GM18907 (cell line): ENCODE measurements around the gene IQGAP2.

ENCODE experiments used
- ATAC-seq: cut with Tn5 transposase; IDR thresholded peaks from one replicate; pipeline ENCODE4 v1.9.1; 2021; ENCODE audit warnings: mild to moderate bottlenecking, moderate library complexity; ENCODE audit not compliant: unreplicated experiment

IQGAP2 gene

DNA sequence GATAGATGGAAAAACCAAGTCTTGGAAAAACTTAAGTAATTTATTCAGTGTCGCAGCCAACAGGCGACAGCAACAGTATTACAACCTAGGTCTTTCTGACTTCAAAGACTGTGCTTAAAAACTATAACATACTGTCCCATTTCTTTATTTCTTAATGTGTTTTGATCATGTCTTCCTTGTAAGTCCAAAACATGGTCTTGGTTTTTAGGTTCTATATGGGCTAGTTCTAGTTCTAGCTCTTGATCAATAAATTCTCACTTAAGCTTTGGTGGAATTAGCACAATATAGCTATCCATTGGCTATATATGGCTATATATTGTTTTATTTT lies 69.9 kb downstream of the IQGAP2 start:
- no peak for ATAC-seq

DNA sequence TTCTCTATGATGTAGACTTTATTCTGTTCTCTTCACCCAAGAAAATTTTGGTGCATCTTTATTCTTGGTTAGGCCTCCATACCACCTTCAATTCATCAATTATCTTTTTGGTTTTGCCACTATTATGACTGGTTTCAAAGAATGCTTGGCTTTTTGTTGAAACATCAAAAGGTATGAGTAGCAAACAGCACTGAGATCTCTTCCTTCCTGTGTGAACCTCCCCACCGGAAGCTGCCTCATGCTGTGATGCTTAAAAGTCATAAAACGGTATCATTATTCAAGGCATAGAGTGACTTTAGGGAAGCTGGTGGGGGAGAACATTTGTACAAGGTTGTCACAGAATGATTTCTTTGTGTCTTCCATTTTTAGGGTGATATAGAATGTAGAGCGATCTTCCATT lies 70.6 kb downstream of the IQGAP2 start:
- no peak for ATAC-seq

DNA sequence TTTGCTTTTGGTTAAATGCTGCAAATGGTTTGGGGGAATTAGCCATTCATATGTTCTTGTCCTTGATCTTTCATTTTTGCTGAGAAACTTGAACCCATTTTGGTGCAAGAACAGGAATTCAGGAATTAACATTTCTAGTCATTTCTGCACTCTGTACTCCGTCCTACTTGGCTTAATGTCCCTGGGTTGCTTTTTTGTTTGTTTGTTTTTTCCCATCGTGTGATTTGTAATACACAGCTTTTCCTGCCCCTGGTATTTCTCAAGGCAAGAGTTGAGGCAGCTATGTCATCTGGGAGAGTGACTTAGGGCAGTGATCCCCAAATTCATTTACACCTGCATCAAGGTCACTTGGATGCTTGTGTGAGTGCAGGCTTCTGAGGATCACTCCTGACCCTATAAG lies 71.3 kb downstream of the IQGAP2 start:
- ATAC-seq, result no peak

DNA sequence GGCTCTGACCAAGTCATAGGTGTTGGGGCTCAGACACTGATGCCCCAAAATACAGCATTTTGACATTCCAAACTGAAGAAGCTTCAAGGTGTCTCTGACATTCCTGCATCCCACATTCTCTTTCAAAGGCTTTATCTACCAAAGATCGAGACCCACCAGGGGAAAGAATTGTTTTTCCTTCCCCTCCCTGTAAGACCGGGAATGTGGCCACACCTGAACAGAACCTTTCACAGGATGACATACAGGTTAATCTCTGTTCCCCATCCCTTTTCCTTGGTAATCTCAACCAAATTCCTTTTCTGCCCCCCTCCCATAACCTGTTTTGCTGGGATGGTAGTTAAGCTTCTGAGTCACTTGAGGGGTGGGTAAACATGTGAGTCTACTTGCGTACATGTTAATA lies 72.3 kb downstream of the IQGAP2 start:
- ATAC-seq, result no peak

DNA sequence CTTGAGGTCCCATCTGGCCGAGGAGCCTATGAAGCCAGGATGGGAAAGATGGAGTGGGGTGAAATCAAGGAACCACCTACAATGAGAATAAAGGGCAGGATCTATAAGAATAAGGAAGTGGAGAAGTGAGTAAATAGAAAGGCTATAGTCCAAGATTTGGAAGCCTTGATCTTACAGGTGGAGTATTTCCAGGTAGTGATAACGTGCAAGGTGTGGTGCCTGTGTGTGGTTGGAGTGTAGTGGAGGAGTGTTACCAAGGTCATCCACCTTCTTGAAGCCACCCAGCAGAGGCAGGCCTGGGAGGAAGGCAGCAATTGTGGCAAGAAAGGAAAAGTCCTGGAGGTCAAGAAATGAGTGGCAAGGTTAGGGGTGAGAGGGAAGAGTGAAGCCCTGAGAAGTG lies 72.9 kb downstream of the IQGAP2 start:
- ATAC-seq, result no peak

DNA sequence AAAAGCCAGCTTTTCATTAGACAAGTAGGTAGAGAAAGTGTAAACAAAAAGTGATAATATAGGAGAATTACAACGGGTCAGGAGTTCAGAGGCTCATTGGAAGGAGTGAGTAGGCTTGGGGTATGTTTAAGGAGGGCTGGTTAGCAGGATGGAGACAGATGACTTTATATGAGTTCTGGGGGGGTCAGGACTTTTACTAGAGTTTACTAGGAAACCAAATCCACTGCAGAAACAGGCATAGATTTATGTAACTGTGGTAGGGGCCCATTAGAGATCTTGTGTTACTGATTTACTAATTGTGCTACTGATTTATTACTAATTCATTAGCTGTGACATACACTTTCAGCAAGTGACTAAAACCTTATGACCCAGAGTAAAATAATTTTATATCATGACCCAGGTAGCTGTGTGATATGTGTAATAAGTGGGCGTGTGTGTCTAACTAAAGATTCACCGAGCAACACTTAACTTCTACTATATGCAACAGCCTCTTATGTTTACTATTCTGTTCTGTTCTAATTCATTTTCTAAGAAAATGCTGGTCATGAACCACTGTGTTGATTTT lies 73.5 kb downstream of the IQGAP2 start:
- no peak for ATAC-seq

DNA sequence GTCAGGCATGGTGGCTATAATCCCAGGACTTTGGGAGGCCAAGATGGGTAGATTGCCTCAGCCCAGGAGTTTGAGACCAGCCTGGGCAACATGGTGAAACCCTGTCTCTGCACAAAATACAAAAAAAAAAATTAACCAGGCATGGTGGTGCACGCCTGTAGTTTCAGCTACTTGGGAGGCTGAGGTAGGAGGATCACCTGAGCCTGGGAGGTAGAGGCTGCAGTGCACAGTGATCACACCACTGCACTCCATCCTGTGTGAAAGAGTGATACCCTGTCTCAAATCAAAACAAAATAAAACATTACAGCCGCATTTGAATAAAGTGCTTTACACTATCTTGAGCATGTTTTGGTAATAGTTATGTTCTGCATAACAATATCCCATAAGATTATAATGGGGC lies 74.0 kb downstream of the IQGAP2 start:
- no peak for ATAC-seq

DNA sequence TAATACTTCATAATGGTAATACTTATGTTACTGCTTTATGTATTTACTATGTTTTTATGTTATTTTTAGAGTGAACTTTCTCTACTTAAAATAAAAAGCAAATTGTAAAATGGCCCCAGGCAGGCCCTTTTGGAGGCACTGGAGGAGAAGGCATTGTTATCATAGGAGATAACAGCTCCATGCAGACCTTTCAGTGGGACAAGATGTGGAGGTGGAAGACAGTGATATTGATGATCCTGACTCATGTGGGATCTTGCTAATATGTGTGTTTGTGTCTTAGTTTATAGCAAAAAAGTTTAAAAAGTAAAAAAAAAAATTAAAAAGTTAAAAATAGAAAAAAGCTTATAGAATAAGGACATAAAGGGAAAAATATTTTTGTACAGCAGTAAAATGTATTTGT lies 74.5 kb downstream of the IQGAP2 start:
- ATAC-seq, result no peak

DNA sequence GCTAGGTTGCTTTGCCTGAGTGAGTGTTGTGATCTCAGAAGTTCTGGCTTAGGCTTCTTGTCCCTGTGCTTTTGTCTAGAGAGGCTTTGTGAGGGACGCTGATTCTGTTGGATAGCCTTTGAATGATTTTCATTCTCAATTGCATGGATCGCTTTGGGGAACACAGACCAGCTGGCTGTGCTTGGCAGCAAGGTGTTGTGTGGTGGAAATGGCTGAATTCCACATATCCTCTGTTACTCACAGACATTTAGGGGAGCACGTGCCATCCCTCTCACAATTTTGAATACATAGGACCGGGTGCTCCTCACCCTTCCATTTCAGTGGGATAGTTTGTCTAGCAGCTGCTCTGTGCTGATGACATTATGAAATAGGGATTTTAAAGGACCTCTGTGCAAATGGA lies 76.2 kb downstream of the IQGAP2 start:
- no peak for ATAC-seq

DNA sequence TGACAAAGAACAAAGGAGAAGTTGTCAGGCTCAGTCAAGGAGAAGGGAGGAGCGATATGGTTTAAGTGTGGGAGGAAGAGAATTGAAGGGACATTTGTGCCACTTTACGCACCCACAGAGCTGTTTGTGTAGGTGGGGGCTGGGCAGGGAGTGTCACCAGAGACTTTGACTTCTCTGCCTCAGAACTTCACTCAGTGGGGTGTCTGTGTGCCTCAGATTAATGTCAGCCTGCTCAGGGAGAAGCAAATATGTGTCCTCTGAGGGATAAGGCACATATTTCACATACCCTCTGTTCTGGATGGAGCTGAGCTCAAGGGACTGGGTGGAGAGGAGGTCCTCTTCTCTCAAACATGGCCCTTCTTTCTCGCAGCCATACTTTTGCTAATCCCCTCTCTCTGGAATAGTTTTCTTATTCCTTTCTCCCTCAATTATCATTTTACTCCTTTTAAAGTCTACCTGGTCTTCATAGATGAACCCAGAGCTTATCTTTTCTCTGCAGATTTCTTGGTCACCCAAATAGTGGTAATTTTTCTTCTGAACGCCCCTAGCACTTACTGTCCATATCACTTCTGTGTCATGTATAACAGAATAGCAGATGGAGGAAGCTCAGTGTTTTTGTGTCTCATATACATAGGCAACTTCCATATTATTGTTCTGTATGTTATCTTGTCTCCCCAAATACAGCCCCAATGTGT lies 77.0 kb downstream of the IQGAP2 start:
- no peak for ATAC-seq

DNA sequence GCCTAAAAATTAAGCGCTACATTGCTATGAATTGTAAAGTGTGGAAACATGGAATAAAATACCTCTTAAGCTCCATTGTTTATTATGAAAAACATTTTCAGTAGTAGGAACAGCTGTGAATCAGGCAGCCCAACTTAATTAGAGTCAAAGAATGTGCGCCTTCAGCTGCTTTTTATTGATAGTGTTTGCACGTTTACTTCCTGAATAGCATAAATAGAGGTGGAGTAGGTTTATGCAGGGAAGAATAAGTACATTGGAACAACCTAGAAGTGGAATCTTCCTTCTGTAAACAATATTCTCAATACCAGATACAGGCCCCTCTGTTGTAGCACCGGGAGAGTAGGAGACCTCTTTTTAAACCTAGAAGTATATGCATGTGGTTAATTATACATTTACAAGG lies 79.9 kb downstream of the IQGAP2 start:
- ATAC-seq, result no peak

DNA sequence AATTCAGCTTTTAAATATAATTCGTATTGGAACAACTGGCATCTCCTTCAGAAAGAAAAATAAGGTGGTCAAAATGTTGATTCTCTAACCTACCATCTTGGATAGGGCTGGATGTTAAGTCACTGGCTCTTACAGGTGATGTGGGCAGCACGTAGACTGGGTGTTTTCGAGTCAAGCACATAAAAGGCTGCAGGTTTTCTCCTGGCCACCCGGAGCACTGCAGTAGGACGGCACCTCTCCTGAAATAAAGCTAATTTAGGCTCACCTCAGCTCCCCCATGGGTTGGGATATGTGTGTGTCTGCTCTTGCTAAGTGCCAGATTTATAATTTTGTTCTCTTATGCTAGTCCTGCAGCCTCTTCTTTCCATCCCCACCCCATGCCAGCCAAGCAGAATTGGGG lies 80.3 kb downstream of the IQGAP2 start:
- ATAC-seq, result no peak

DNA sequence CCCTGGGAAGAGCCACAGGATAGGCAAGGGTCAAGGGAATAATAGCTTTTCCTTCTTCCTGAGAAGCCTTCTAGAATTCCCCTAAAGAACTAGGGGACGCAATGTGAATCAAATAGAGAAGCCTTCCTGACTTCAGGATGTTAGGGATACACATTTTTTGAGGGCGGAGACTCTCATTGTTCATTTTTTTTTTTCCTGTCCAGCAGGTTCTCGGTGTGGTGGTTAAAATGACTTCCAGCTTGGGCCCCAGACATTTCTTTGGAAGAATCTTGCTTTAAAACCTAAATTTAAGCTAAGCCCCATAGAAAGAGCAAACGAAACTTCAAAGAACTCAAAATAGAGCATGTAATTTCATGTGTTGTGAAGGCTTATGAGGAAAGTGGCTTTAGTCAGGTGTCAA lies 80.8 kb downstream of the IQGAP2 start:
- no peak for ATAC-seq

DNA sequence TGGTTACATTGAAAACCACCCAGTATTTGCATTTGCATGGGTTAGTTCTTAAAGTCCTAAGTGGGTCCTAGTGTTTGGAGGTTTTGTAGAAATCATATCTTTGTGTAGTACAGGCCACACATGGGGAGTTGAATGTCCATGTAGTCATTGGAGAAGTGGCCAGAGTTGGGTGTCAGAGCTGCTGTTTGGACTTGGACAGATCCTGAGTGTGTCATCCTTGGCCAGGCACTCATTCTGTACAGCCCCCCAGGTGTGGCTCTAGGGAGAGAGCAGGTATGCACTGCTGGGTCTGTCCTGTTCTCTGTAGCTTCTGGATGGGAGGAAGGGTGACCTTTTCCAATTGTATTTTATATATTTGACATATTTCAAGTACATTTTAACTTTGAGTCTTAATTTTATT lies 82.4 kb downstream of the IQGAP2 start:
- ATAC-seq, result no peak

DNA sequence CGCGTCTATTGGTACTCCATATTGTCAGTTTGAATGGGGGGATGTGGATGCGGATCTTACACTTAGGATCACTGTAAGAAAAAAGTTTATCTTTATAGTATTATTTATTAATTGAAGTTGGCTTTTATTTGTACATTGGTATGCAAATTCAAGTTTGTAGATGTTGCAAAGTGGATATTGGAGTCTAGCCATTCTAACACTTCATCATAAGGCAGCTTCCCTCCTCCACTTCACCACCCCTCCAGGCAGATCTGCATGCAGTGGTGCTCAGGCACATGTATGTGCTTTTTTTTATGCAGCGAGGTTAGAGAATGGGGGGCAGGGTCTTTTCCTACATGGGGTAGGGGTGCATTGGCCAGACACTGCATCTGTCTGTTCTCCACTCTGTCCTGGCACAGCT lies 84.3 kb downstream of the IQGAP2 start:
- no peak for ATAC-seq

DNA sequence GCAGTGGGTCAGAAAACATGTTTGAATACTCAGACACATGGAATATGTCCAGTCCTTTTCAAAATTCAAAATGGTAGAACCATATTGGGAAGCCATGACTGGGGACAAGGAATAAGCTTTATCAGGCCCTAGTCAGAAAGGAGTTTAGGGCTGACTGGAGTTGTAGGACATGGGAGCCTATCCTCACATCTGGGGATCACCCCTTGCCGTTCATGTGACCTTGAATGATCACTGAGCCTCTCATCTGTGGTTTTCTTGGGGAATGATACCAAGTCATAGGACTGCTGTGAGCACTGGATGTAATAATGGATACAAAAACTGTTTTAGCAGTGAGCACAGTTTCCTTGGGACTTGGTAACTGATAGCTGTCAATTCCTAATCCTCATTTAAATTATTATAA lies 84.7 kb downstream of the IQGAP2 start:
- ATAC-seq, result no peak

DNA sequence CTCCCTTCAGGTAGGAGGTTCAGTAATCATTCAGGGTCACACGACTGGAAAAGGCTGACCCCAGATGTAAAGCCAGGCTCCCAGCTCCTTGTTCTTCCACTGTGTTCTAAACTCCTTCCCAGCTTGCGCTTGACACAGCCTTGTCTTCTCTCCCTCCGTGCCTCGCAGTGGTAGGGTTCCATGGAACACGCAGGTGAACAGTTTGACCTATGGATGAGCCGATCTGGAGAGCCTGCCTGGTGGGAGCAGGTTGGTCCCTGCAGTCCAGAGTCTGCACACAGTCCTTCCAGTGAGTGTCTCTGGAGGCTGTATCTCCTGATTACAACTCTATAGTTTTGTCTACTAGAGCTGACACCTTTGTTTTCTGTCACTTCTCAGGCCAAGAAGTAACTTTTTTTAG lies 85.9 kb downstream of the IQGAP2 start:
- no peak for ATAC-seq

DNA sequence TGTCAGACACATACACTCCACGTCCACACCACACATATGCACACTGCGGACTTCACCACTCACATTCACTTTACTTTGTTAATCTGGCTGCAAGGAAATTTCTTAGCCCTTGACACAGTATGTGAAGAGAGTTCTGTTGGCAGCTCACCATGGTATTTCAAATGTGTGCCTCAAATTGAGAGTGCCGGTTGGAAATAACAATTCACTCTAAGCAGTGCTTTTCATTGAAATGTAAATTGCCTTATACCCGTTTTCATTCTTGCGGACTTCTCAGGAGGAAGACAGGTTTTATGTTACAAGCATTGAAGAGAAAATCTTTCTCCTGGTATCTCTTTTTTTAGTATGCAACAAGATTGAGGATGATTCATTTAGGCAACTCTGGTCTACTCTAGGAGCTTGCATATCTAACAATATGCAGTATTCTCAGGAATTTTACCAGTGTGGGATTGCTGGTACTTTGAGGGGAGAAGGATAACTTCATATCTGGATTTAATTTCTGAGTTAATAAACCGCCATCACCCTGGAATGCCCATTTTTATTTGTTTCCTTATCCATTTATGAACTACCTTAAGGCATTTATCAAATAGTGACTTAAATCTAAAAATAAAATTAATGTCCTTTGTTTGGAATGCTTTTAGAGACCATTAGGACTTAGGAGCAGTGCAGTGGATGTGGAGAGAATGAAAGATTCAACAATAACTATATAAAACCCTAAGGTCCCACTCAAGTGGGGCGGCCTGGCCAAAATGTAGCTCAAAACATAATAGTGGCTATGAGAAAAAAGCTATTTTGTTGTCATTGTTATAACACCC lies 87.0 kb downstream of the IQGAP2 start:
- ATAC-seq, result no peak

DNA sequence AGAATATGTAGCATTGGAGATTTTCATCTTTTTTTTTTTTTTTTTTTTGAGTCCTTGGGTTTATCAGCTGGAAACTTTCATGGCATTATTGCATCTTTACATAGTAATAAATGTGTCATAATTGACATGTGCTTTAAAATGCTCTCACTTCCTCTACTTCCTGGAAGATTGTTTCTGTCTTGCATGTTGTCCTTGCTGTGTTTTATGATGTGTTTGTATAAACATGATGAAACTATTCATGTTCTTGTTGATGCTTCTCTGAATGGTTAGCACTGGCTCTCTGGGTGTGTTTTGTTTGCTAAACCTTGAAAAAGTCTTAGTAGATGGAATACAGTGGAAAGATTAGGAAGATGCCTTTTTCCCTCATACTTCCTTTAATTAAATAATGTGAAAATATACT lies 87.9 kb downstream of the IQGAP2 start:
- ATAC-seq, result no peak

DNA sequence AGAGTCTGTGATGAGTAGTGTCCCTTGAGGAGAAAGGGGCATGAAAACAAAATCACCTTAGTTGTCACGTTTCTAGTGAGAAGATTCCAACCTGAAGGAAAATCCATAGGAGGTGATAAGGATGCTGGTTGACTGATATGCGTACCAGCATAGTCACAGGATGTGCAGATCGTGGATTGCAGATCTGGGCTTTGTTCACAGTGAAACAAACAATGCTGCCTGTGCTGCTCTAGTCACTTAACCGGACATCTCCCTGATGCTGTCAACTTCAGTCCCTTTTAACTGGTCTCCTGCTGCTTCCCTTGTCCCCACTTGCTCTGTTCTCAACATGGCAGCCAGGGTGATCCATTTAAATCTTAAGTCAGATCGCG lies 89.7 kb downstream of the IQGAP2 start:
- ATAC-seq, result no peak

DNA sequence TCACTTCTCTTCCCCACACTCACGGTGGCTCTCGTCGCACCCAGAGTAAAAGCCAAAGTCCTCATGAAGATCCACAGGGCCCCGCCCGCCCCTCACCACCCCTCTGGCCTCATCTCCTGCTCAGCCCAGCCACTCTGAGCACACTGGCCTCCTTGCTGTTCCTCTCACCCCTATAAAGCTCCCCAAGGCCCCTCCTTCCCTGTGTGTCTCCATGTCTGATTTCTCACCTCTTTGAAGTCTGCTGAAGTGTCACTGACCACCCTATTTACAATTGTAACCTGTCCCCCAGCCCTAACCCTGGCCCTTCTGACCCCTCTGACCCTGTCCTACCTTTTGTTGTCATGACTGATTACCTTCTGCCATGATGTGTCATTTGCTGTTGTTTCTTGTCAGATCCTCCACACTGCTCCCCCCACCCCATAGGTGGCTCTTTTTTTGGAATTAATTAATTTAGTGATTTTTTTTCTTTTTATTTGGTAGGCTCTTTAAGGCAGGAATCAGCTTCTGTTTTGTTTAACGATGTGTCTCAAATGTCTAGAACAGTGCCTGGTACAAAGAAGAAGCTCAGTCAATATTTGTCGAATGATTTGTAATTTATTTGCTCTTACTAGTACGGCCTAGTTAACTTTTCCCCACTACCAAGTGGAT lies 90.2 kb downstream of the IQGAP2 start:
- ATAC-seq, result no peak

DNA sequence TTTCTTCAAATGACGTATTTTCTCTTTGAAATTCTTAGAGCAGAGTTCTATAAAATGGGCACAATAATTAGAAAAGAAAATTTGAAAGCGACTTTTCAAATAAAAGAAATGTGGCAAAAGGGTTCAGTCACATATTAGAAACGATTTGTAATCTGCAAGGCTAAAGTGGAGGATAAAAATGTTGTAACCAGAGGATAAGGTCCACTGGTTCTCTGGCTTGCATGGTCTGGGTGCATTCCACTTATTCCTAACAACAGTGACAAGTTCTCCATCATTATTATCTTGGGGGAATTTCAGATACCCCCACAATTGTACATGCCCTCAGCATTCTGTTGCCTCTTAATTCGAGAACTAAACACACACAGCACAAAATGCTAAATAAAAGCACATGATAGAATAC lies 91.1 kb downstream of the IQGAP2 start:
- ATAC-seq, result no peak
